Natural killer cell (primary cell): ENCODE measurements around the gene CACNA1A. TPM values are rescaled to one million over a fixed set of nuclear protein-coding genes. Genes with fewer than 3 reads are reported as not detected.

ENCODE experiments used
- ATAC-seq, 3 donors: fragments of 150-1000 bp in 2 of 3; fragments of 200-7000 bp in 1 of 3; cut with Tn5 transposase; 1 replicate in 1 of 3; 2 replicates in 2 of 3; pipeline ENCODE4 v1.10.0; 2021; ENCODE audit warnings: mild to moderate bottlenecking in 2 of 3, moderate library complexity in 2 of 3
- DNase-seq, 2 donors: peaks; one replicate each; pipeline versions ENCODE4 v3.0.0 to v3.0.0-alpha.2; 2013 to 2021; ENCODE audit warnings: mixed read lengths in 1 of 2
- H3K27ac ChIP-seq: one replicate; pipeline ENCODE4 v1.5.1; 2013; ENCODE audit warnings: mild to moderate bottlenecking, low read length
- H3K27me3 ChIP-seq: one replicate; pipeline ENCODE4 v1.6.1; 2013; ENCODE audit warnings: low read length; ENCODE audit not compliant: control insufficient read depth, insufficient read depth
- H3K36me3 ChIP-seq: one replicate; pipeline ENCODE4 v1.6.1; 2013; ENCODE audit warnings: low read length; ENCODE audit not compliant: control insufficient read depth, insufficient read depth
- H3K4me1 ChIP-seq: one replicate; pipeline ENCODE4 v1.6.1; 2013; ENCODE audit warnings: low read length; ENCODE audit not compliant: control insufficient read depth, insufficient read depth
- H3K4me3 ChIP-seq: one replicate; pipeline ENCODE4 v1.5.1; 2013; ENCODE audit warnings: low read length
- H3K9me3 ChIP-seq: one replicate; pipeline ENCODE4 v1.6.1; 2013; ENCODE audit warnings: low read length; ENCODE audit not compliant: control insufficient read depth, insufficient read depth
- H3K27ac Mint-ChIP-seq, 2 donors: one replicate each; pipeline ENCODE4 v1.8.0; 2022; ENCODE audit warnings: mild to moderate bottlenecking in 2 of 2, mixed read lengths in 2 of 2, moderate library complexity in 1 of 2
- H3K27me3 Mint-ChIP-seq, 2 donors: one replicate each; pipeline ENCODE4 v1.8.0; 2022; ENCODE audit warnings: low read depth in 2 of 2, mixed read lengths in 2 of 2
- H3K36me3 Mint-ChIP-seq: one replicate; pipeline ENCODE4 v1.8.0; 2022; ENCODE audit warnings: mixed read lengths
- H3K4me1 Mint-ChIP-seq, 2 donors: one replicate each; pipeline ENCODE4 v1.8.0; 2022; ENCODE audit warnings: mixed read lengths in 2 of 2
- H3K4me3 Mint-ChIP-seq: one replicate; pipeline ENCODE4 v1.8.0; 2022; ENCODE audit warnings: mild to moderate bottlenecking, moderate library complexity, mixed read lengths
- H3K9me3 Mint-ChIP-seq, 2 donors: one replicate each; pipeline ENCODE4 v1.8.0; 2022; ENCODE audit warnings: mixed read lengths in 2 of 2
- WGBS: methylation state at CpG from one replicate; pipeline ENCODE4 v1.1.7; 2013; ENCODE audit warnings: missing lambda C conversion rate; ENCODE audit not compliant: insufficient coverage; 5-methylcytosine and 5-hydroxymethylcytosine counted together
- intact Hi-C: fragments of 100-400 bp; cut with micrococcal nuclease; formaldehyde crosslinking; loops from one replicate; pipeline ENCODE4 v1.14.2; 2022
- total RNA-seq, 4 donors: library from RNA; stranded (reverse); fragments of 120-200 nt in 1 of 4; gene quantifications; one replicate each; pipeline versions ENCODE4 v1.2.3 to v1.2.4, GENCODE V29; 2013 to 2022
- TF ChIP-seq, protein P1 (sequence below): fragments of 200-600 bp; IDR thresholded peaks from one replicate; pipeline ENCODE4 v1.8.0; 2022; ENCODE audit warnings: antibody characterized with exemption

CACNA1A gene
- total RNA-seq, 3 donors from 2014 or later (not counting 1 experiment from before 2014, with no cell fraction given) = 0.59 to 0.85 (median 0.75) TPM

DNA sequence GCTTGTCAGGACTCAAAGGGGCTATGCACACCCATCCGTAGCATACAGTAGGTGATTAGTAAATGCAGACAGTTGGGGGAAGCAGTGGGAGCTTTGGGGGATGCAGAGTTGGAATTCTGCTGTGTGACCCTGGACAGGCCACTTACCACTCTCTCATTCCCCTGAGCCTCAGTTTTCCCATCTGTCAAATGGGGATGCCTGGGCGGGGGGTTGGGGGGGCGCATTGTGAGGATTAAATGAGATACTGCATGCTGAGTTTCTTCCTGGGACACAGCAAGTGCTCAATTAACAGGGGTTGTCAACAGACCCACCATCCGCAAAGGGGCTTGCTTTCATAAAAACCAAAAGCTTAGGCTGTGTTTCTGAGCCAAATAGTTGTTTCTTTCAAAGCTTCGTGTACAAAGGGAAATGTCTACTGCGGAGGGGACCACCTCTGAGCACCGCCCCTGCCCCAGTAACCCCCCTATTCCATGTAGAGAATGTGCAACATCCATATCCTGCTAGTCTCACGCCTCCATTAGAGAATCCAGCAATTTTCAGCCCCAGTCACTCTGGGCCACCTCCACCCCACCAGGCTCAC, 223.7 kb downstream of the CACNA1A start:
- Histone ChIP-seq H3K9me3 (no peaks in the 10 kb centered on the region), H3K4me3 (no peak overlapping the region), H3K36me3 (no peaks in the 10 kb centered on the region), H3K4me1 (peaks cover 4% of the 10 kb centered on the region), H3K27me3 (no peaks in the 10 kb centered on the region), H3K27ac (no peak overlapping the region)
- Mint-ChIP-seq H3K9me3 (no peaks in the 10 kb centered on the region), H3K27me3 (peaks cover 0 to 3% of the 10 kb centered on the region in 2 donors), H3K4me3 (no peak overlapping the region), H3K36me3 (no peaks in the 10 kb centered on the region), H3K27ac (no peak overlapping the region), H3K4me1 (peaks cover 0 to 2% of the 10 kb centered on the region in 2 donors)
- no peak for ATAC-seq
- no peak for DNase-seq
- intact Hi-C loops = no loop called here
- TF ChIP-seq, protein P1, sequence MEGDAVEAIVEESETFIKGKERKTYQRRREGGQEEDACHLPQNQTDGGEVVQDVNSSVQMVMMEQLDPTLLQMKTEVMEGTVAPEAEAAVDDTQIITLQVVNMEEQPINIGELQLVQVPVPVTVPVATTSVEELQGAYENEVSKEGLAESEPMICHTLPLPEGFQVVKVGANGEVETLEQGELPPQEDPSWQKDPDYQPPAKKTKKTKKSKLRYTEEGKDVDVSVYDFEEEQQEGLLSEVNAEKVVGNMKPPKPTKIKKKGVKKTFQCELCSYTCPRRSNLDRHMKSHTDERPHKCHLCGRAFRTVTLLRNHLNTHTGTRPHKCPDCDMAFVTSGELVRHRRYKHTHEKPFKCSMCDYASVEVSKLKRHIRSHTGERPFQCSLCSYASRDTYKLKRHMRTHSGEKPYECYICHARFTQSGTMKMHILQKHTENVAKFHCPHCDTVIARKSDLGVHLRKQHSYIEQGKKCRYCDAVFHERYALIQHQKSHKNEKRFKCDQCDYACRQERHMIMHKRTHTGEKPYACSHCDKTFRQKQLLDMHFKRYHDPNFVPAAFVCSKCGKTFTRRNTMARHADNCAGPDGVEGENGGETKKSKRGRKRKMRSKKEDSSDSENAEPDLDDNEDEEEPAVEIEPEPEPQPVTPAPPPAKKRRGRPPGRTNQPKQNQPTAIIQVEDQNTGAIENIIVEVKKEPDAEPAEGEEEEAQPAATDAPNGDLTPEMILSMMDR = no peak
- WGBS = 81% methylated on average over 8 of the region's 8 CpGs

DNA sequence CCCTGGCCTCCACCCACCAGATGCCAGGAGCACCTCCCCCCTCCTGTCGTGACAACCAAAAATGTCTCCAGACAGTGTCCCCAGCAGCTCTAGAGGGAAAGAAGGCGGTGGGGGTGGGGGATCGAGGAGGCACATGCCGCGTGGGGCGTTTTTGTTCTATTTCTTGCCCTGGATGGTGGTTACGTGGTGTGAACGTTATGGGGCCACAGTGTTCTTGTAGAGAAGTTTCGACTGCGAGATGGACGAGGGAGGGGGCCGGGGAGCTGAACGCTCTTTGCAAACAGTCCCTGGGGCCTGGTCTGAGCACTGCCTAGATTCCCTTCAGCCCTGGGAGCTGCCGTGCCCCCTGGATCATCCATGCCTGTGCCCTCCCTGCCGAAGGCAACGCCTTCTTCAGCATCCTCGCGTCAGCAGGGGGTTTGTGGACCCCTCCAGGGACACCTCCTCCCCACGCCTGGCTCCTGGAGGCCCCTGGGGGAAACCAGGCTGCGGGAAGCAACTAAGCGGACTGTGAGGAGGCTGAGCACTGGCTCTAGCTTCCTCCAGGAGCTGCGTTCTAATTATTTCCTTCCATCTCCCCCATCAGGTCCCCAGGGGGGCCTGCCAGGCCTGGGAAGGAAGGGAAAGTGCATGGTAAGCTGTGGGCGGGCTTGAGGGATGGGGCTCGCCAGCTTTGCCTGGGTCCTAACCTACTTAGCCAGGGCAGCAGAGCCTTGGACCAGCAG, 224.6 kb downstream of the CACNA1A start:
- Mint-ChIP-seq H3K27ac (no peak overlapping the region), H3K36me3 (no peaks in the 10 kb centered on the region), H3K4me3 (no peak overlapping the region), H3K9me3 (no peaks in the 10 kb centered on the region), H3K4me1 (peaks cover 0 to 6% of the 10 kb centered on the region in 2 donors), H3K27me3 (peaks cover 0 to 3% of the 10 kb centered on the region in 2 donors)
- H3K4me3 ChIP-seq = no peak overlapping the region
- no peaks in the 10 kb centered on the region for H3K27me3 ChIP-seq
- H3K4me1 ChIP-seq = peaks cover 10% of the 10 kb centered on the region
- WGBS = 20% methylated on average over 21 of the region's 24 CpGs
- no peaks in the 10 kb centered on the region for H3K9me3 ChIP-seq
- no peak for DNase-seq
- intact Hi-C loops = no loop called here
- no peaks in the 10 kb centered on the region for H3K36me3 ChIP-seq
- ATAC-seq = no peak
- H3K27ac ChIP-seq = no peak overlapping the region
- TF ChIP-seq, protein P1 = no peak

DNA sequence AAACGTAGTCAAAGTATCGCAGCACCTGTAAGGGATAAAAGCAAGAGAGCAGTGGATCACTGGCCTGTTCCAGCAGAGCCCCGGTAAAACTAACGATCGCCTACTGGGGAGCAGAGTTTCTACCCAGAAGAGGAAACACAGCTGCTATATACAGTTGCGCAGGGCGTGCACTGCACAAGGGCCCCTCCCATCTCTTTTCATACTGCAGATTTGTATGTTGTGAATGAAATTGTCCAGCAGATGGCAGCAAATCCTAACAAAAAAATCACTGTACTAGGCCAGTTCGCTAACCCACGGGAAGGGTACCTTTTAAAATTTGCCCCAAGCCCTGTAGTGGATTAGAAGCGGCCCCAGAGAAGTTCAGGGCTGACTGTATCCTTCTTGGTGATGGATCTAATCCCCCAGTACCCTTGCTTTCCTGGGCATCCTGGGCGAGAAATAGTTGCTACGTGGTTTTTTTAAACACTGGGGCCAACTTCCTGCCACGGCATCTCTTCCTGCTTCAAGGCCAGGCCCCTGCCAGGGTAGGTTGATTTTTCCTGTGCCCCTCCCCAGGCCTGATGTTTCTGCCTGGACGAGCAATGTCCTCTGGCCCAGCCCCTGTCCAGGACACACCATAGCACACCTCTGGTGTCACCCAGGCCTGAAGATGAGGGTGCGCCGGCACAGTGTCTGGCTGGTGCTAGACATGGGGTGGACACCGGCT, 229.0 kb downstream of the CACNA1A start:
- Histone ChIP-seq H3K9me3 (no peaks in the 10 kb centered on the region), H3K27ac (peak overlapping the region; percentile 39), H3K4me1 (peaks cover 10% of the 10 kb centered on the region), H3K36me3 (no peaks in the 10 kb centered on the region), H3K4me3 (no peak overlapping the region), H3K27me3 (no peaks in the 10 kb centered on the region)
- H3K36me3 Mint-ChIP-seq = no peaks in the 10 kb centered on the region
- H3K4me3 Mint-ChIP-seq = peak overlapping the region; percentile 13
- H3K9me3 Mint-ChIP-seq = no peaks in the 10 kb centered on the region
- ATAC-seq = peak; percentile 90 to 93 (median 93)
- H3K4me1 Mint-ChIP-seq = peaks cover 0 to 6% of the 10 kb centered on the region in 2 donors
- peaks cover 0 to 3% of the 10 kb centered on the region in 2 donors for H3K27me3 Mint-ChIP-seq
- TF ChIP-seq, protein P1 = peak; percentile 73
- DNase-seq = peak; percentile 47 to 90
- WGBS = 33% methylated on average over 16 of the region's 17 CpGs
- intact Hi-C loops = loop anchor here (1.0 kb wide), 3 partner anchors 154 to 585 kb away; no protein-coding TSS in a partner anchor
- peak overlapping the region; percentile 64 to 72 for H3K27ac Mint-ChIP-seq
